Liver (tissue), 9 donors: ENCODE results near the gene ZFAND3. TPM values are rescaled to one million over a fixed set of nuclear protein-coding genes. Genes with fewer than 3 reads are reported as not detected.

ENCODE experiments used
- DNase-seq: peaks from one replicate; pipeline ENCODE4 v3.0.0-alpha.2; 2017; ENCODE audit warnings: low spot score
- H3K27ac ChIP-seq, 2 donors: one replicate each; pipeline ENCODE4 v1.7.0; 2013; ENCODE audit warnings: inconsistent platforms in 2 of 2, low read length in 2 of 2, control low read depth in 1 of 2, low read depth in 1 of 2, mild to moderate bottlenecking in 1 of 2
- H3K27me3 ChIP-seq, 4 donors: one replicate each; pipeline versions ENCODE4 v1.6.1 to v1.7.0; 2013; ENCODE audit warnings: low read length in 3 of 4, inconsistent platforms in 1 of 4, mild to moderate bottlenecking in 1 of 4, moderate library complexity in 1 of 4; ENCODE audit not compliant: control insufficient read depth in 4 of 4, insufficient read depth in 4 of 4
- H3K36me3 ChIP-seq, 4 donors: one replicate each; pipeline versions ENCODE4 v1.6.1 to v1.7.0; 2013; ENCODE audit warnings: low read length in 3 of 4, mild to moderate bottlenecking in 3 of 4, low read depth in 1 of 4, moderate library complexity in 1 of 4; ENCODE audit not compliant: control insufficient read depth in 4 of 4, insufficient read depth in 3 of 4
- H3K4me1 ChIP-seq, 4 donors: one replicate each; pipeline versions ENCODE4 v1.6.1 to v1.7.0; 2013; ENCODE audit warnings: low read length in 3 of 4, mild to moderate bottlenecking in 3 of 4, moderate library complexity in 1 of 4; ENCODE audit not compliant: control insufficient read depth in 4 of 4, insufficient read depth in 4 of 4
- H3K4me3 ChIP-seq, 3 donors: one replicate each; pipeline versions ENCODE4 v1.6.1 to v1.7.0; 2013; ENCODE audit warnings: low read length in 3 of 3, control low read depth in 1 of 3, low read depth in 1 of 3, mild to moderate bottlenecking in 1 of 3
- H3K9ac ChIP-seq, 2 donors: one replicate each; pipeline ENCODE4 v1.7.0; 2013; ENCODE audit warnings: low read length in 2 of 2, mild to moderate bottlenecking in 2 of 2, moderate library complexity in 2 of 2, control low read depth in 1 of 2, low read depth in 1 of 2
- H3K9me3 ChIP-seq, 4 donors: one replicate each; pipeline versions ENCODE4 v1.6.1 to v1.7.0; 2013; ENCODE audit warnings: low read length in 3 of 4; ENCODE audit not compliant: control insufficient read depth in 4 of 4
- ATF3 ChIP-seq: IDR thresholded peaks from 2 replicates; pipeline ENCODE4 v1.6.1; 2016; ENCODE audit warnings: antibody characterized with exemption
- CTCF ChIP-seq: fragments of 150-350 bp; IDR thresholded peaks from 2 replicates; pipeline ENCODE4 v1.5.1; 2017; ENCODE audit warnings: improper control_type of control experiment, low read depth, low read length; ENCODE audit not compliant: missing input control
- EGR1 ChIP-seq, 2 donors: IDR thresholded peaks; 2 replicates each; pipeline ENCODE4 v1.6.1; 2016 to 2018; ENCODE audit warnings: antibody characterized with exemption in 2 of 2, low read depth in 2 of 2
- FOXA1 ChIP-seq: IDR thresholded peaks from 2 replicates; pipeline ENCODE4 v1.6.1; 2016; ENCODE audit warnings: antibody characterized with exemption
- FOXA2 ChIP-seq: IDR thresholded peaks from 2 replicates; pipeline ENCODE4 v1.6.1; 2016; ENCODE audit warnings: antibody characterized with exemption
- HNF4A ChIP-seq, 2 donors: conservative IDR thresholded peaks; 2 replicates each; pipeline ENCODE4 v1.6.1; 2016; ENCODE audit warnings: antibody characterized with exemption in 2 of 2, mild to moderate bottlenecking in 2 of 2
- HNF4G ChIP-seq: IDR thresholded peaks from 2 replicates; pipeline ENCODE4 v1.6.1; 2016; ENCODE audit warnings: antibody characterized with exemption
- MAX ChIP-seq: IDR thresholded peaks from 2 replicates; pipeline ENCODE4 v1.6.1; 2016; ENCODE audit warnings: antibody characterized with exemption
- NR2F2 ChIP-seq: IDR thresholded peaks from 2 replicates; pipeline ENCODE4 v1.6.1; 2016; ENCODE audit warnings: antibody characterized with exemption
- RAD21 ChIP-seq, 2 donors: IDR thresholded peaks; 2 replicates each; pipeline ENCODE4 v1.6.1; 2016; ENCODE audit warnings: antibody characterized with exemption in 2 of 2, mild to moderate bottlenecking in 2 of 2
- REST ChIP-seq: IDR thresholded peaks from 2 replicates; pipeline ENCODE4 v1.6.1; 2016; ENCODE audit warnings: antibody characterized with exemption, mild to moderate bottlenecking
- RXRA ChIP-seq, 2 donors: IDR thresholded peaks; 2 replicates each; pipeline ENCODE4 v1.6.1; 2017 to 2018; ENCODE audit warnings: antibody characterized with exemption in 2 of 2, mild to moderate bottlenecking in 1 of 2
- SP1 ChIP-seq: IDR thresholded peaks from 2 replicates; pipeline ENCODE4 v1.6.1; 2018; ENCODE audit warnings: antibody characterized with exemption, mild to moderate bottlenecking
- TAF1 ChIP-seq: conservative IDR thresholded peaks from 2 replicates; pipeline ENCODE4 v1.6.1; 2016; ENCODE audit warnings: antibody characterized with exemption, mild to moderate bottlenecking
- YY1 ChIP-seq: IDR thresholded peaks from 2 replicates; pipeline ENCODE4 v1.6.1; 2016; ENCODE audit warnings: antibody characterized with exemption, mild to moderate bottlenecking
- ZBTB33 ChIP-seq: IDR thresholded peaks from 2 replicates; pipeline ENCODE4 v1.6.1; 2016; ENCODE audit warnings: antibody characterized with exemption
- WGBS: extraction: QIAGEN DNeasy Blood & Tissue Kit; methylation state at CpG from one replicate; pipeline ENCODE4 v1.1.7; 2013; 5-methylcytosine and 5-hydroxymethylcytosine counted together
- polyA plus RNA-seq, 2 donors: library from polyadenylated mRNA; stranded (reverse) in 1 of 2; unstranded in 1 of 2; fragments of 200-250 nt in 1 of 2; fragments of >200 nt in 1 of 2; fragmentation: Nextera tagmentation in 1 of 2; extraction: Ambion mirVana in 1 of 2; gene quantifications; one replicate each; pipeline versions ENCODE4 v1.2.1 to v1.2.3, GENCODE V29; 2013 to 2015
- total RNA-seq, 2 donors: library from RNA; depleted of rRNA; stranded (reverse); fragments of >200 nt; gene quantifications; one replicate each; pipeline ENCODE4 v1.2.3, GENCODE V29; 2014
- donor health status: healthy.
- donor health status: healthy.
- donor health status: healthy.
- donor health status: healthy.
- donor health status: healthy.

The ZFAND3 gene
- total and polyA plus RNA-seq, 4 donors = 7.7 to 37.5 (median 23.1) TPM

- H3K9ac ChIP-seq = no peak overlapping the region
- H3K27ac ChIP-seq = no peak overlapping the region
- no peak for DNase-seq
- H3K4me1 ChIP-seq = peaks cover 0 to 12% (median 4%) of the 10 kb centered on the region in 4 donors
- no peak for TF ChIP-seq REST
- no peak for TF ChIP-seq RAD21 (IDR thresholded peaks at IDR 0.05)
- TF ChIP-seq ZBTB33 = no peak
- no peak for TF ChIP-seq SP1
- TF ChIP-seq FOXA2 = no peak
- no peak for TF ChIP-seq CTCF
- no peak for TF ChIP-seq HNF4A (conservative IDR thresholded peaks at IDR 0.05)
- 88% methylated on average over 8 of the region's 8 CpGs for WGBS
- H3K27me3 ChIP-seq = no peaks in the 10 kb centered on the region
- H3K9me3 ChIP-seq = no peaks in the 10 kb centered on the region
- H3K36me3 ChIP-seq = no peaks in the 10 kb centered on the region
- no peak overlapping the region for H3K4me3 ChIP-seq
Measured at GRCh38 chr6:37916149-37916548, 96.6 kb downstream of the ZFAND3 start.

GRCh38 chr6:37916675-37917074 is 97.1 kb downstream of the ZFAND3 start:
- H3K27ac ChIP-seq = no peak overlapping the region
- TF ChIP-seq RAD21 (IDR thresholded peaks at IDR 0.05) (no peak), YY1 (no peak), MAX (no peak), FOXA2 (no peak), EGR1 (IDR thresholded peaks at IDR 0.05; ENCODE audit: low read depth in 2 of 2) (no peak), RXRA (IDR thresholded peaks at IDR 0.05) (no peak), TAF1 (no peak), HNF4G (no peak), FOXA1 (no peak), ATF3 (no peak), NR2F2 (no peak)
- H3K27me3 ChIP-seq = no peaks in the 10 kb centered on the region
- DNase-seq = no peak
- H3K36me3 ChIP-seq = no peaks in the 10 kb centered on the region
- 98% methylated on average over 2 of the region's 2 CpGs for WGBS
- no peak overlapping the region for H3K4me3 ChIP-seq
- no peaks in the 10 kb centered on the region for H3K9me3 ChIP-seq
- H3K9ac ChIP-seq = no peak overlapping the region
- peaks cover 0 to 12% (median 4%) of the 10 kb centered on the region in 4 donors for H3K4me1 ChIP-seq
